Measurements from ENCODE around the gene REXO2. TPM values are rescaled to one million over a fixed set of nuclear protein-coding genes. Genes with fewer than 3 reads are reported as not detected.
A peak's percentile ranks its signal among the peaks of the same experiment; 100 is the strongest.

REXO2 gene
- total RNA-seq, 1 experiment from 2014 or later = 72.5 TPM

DNA sequence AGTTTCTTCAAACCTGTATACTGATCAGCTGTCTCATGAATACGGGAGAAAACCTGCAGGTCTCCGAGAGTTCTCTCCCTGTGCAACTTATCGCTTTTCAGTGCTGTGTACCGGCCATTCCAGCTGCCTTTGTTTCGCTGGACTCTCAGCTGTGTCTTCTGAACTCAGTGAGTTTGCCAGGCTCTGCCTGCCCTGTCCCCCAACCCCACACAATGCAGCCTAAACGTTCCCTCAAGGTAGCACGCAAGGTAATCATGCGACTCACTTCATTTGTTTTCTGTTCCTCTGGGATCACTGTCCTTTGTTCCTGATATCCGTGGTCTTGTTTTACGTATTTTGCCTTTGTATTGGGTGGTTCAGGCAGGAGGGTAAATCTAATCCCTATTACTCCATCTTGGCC is 25.3 kb upstream of the REXO2 start (continued):
- TF ChIP-seq POLR2AphosphoS5 (IDR thresholded peaks at IDR 0.05; ENCODE audit: low read depth, low read length) = no peak
- TF ChIP-seq FOSL1 (IDR thresholded peaks at IDR 0.05; ENCODE audit: low read depth) = no peak

DNA sequence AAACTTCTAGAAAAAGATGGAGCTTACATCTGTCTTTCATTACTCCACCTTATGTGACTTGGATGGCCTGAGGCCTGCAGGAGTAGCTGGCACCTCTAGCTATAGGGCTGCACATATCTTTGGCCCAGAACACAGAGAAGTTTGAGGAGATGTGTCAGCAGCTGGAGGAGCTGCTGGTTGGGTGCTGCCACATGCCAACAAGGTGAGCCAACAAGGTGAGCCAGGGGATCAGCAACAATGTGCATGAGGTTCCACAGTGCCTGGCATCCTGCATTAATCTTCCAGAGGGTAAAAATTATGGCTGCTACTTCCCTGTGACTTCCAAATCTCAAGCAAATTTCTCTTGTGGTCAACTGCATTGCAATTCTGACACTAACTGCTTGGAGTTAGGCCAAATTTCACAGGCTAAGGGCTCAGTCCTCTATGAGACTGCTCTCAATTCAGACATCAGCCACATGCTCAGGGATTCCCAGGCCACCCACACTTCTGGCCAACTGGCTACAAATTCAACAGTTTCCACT is 22.8 kb upstream of the REXO2 start:
- H3K27me3 ChIP-seq (ENCODE audit: insufficient read depth, low read length) = no peaks in the 10 kb centered on the region
- no peaks in the 10 kb centered on the region for H3K9me3 ChIP-seq (ENCODE audit: control insufficient read depth in 1 of 2, insufficient read depth in 1 of 2, low read depth in 1 of 2, low read length in 2 of 2)
- peak; percentile 59; the same call in 1 of the 2 replicates for ATAC-seq
- H2AFZ ChIP-seq (ENCODE audit: low read depth, low read length, poor library complexity, severe bottlenecking) = no peak overlapping the region
- peak overlapping the region; percentile 13; the same call in 1 of the 2 replicates for H3K4me2 ChIP-seq (ENCODE audit: low read length)
- TF ChIP-seq, protein P1, sequence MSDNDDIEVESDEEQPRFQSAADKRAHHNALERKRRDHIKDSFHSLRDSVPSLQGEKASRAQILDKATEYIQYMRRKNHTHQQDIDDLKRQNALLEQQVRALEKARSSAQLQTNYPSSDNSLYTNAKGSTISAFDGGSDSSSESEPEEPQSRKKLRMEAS (IDR thresholded peaks at IDR 0.05) = peak; percentile 37; the same call in 1 of the 2 replicates
- no peak for TF ChIP-seq POLR2A (IDR thresholded peaks at IDR 0.05; ENCODE audit: borderline replicate concordance, extremely low read depth, insufficient read depth, insufficient read length)
- intact Hi-C loops (cut with micrococcal nuclease) = no loop called here
- H3K9me2 ChIP-seq (ENCODE audit: insufficient read depth) = no peaks in the 10 kb centered on the region
- no peak overlapping the region for H3K4me3 ChIP-seq (replicated peaks in 1 of 2; ENCODE audit: low read depth in 1 of 2, low read length in 2 of 2)
- no peak overlapping the region for H3K27ac ChIP-seq (ENCODE audit: low read depth, low read length)
- no peak overlapping the region for H3K9ac ChIP-seq (ENCODE audit: low read length)
- H3K4me1 ChIP-seq (ENCODE audit: control insufficient read depth in 1 of 2, insufficient read depth in 2 of 2, low read length in 2 of 2) = peaks cover 0 to 13% of the 10 kb centered on the region in 2 experiments; a peak in 2 of 4 replicates
- no peak for DNase-seq (ENCODE audit: low read depth, low spot score)
- RAD21 ChIA-PET (ENCODE audit: low non-redundant PET in 1 of 2, low total read pairs in 2 of 2, uncharacterized antibody in 2 of 2, unreplicated experiment in 2 of 2) = no interaction called here
- CTCF ChIA-PET = no interaction called here
- H3K79me2 ChIP-seq (ENCODE audit: insufficient read depth, low read length) = no peaks in the 10 kb centered on the region
- no TSS peak for BruUV-seq (replicated peaks)
- H4K20me1 ChIP-seq (ENCODE audit: insufficient read depth) = no peaks in the 10 kb centered on the region; the same call in 1 of the 2 replicates
- POLR2A ChIA-PET = no interaction called here
- H3K36me3 ChIP-seq (ENCODE audit: control insufficient read depth in 1 of 2, insufficient read depth in 2 of 2, low read length in 2 of 2) = no peaks in the 10 kb centered on the region

DNA sequence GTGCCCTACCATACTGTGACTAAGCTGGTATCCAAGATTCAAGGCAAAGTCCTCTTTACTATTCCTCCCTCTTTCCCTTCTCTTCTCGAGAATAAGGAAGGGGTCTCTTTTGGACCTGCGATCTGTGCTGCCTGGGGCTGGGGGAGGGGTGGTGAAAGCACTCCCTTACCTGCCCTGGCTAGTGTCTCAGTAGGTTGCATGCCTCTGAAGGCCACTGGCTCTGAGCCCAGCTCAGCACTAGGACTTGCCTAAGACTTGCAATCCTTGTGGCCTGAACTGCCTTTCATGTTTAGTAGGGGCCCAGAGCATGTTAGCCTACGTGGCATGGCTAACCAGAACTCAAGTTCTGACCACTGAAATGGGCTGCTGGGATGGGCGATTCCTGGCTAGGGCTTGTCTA is 13.0 kb upstream of the REXO2 start:
- Histone ChIP-seq H3K36me3 (ENCODE audit: control insufficient read depth in 1 of 2, insufficient read depth in 2 of 2, low read length in 2 of 2) (no peaks in the 10 kb centered on the region), H3K9me3 (ENCODE audit: control insufficient read depth in 1 of 2, insufficient read depth in 1 of 2, low read depth in 1 of 2, low read length in 2 of 2) (no peaks in the 10 kb centered on the region), H2AFZ (ENCODE audit: low read depth, low read length, poor library complexity, severe bottlenecking) (no peak overlapping the region), H3K27me3 (ENCODE audit: insufficient read depth, low read length) (no peaks in the 10 kb centered on the region), H4K20me1 (ENCODE audit: insufficient read depth) (no peaks in the 10 kb centered on the region), H3K4me2 (ENCODE audit: low read length) (no peak overlapping the region), H3K27ac (ENCODE audit: low read depth, low read length) (no peak overlapping the region), H3K4me3 (replicated peaks in 1 of 2; ENCODE audit: low read depth in 1 of 2, low read length in 2 of 2) (no peak overlapping the region), H3K4me1 (ENCODE audit: control insufficient read depth in 1 of 2, insufficient read depth in 2 of 2, low read length in 2 of 2) (no peaks in the 10 kb centered on the region), H3K79me2 (ENCODE audit: insufficient read depth, low read length) (no peaks in the 10 kb centered on the region), H3K9me2 (ENCODE audit: insufficient read depth) (no peaks in the 10 kb centered on the region), H3K9ac (ENCODE audit: low read length) (no peak overlapping the region)
- ATAC-seq (no peak), DNase-seq (ENCODE audit: low read depth, low spot score) (no peak)
- CTCF ChIA-PET = no interaction called here
- POLR2A ChIA-PET = no interaction called here
- RAD21 ChIA-PET (ENCODE audit: low non-redundant PET in 1 of 2, low total read pairs in 2 of 2, uncharacterized antibody in 2 of 2, unreplicated experiment in 2 of 2) = no interaction called here
- intact Hi-C loops (cut with micrococcal nuclease) = no loop called here
- no TSS peak for BruUV-seq (replicated peaks)
- TF ChIP-seq YY1 (IDR thresholded peaks at IDR 0.05; ENCODE audit: extremely low read depth, insufficient replicate concordance, low read depth, low read length) (no peak), ELF1 (IDR thresholded peaks at IDR 0.05; ENCODE audit: borderline replicate concordance, low read depth) (no peak), EGR1 (IDR thresholded peaks at IDR 0.05; ENCODE audit: low read depth) (no peak), POLR2A (IDR thresholded peaks at IDR 0.05; ENCODE audit: borderline replicate concordance, extremely low read depth, insufficient read depth, insufficient read length) (no peak)
- TF ChIP-seq, protein P2, sequence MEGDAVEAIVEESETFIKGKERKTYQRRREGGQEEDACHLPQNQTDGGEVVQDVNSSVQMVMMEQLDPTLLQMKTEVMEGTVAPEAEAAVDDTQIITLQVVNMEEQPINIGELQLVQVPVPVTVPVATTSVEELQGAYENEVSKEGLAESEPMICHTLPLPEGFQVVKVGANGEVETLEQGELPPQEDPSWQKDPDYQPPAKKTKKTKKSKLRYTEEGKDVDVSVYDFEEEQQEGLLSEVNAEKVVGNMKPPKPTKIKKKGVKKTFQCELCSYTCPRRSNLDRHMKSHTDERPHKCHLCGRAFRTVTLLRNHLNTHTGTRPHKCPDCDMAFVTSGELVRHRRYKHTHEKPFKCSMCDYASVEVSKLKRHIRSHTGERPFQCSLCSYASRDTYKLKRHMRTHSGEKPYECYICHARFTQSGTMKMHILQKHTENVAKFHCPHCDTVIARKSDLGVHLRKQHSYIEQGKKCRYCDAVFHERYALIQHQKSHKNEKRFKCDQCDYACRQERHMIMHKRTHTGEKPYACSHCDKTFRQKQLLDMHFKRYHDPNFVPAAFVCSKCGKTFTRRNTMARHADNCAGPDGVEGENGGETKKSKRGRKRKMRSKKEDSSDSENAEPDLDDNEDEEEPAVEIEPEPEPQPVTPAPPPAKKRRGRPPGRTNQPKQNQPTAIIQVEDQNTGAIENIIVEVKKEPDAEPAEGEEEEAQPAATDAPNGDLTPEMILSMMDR (IDR thresholded peaks at IDR 0.05 in 2 of 3, conservative IDR thresholded peaks at IDR 0.05 in 1 of 3; ENCODE audit: borderline replicate concordance in 1 of 3, insufficient read depth in 1 of 3, low read depth in 2 of 3, low read length in 2 of 3) = no peak
- TF ChIP-seq, protein P3, sequence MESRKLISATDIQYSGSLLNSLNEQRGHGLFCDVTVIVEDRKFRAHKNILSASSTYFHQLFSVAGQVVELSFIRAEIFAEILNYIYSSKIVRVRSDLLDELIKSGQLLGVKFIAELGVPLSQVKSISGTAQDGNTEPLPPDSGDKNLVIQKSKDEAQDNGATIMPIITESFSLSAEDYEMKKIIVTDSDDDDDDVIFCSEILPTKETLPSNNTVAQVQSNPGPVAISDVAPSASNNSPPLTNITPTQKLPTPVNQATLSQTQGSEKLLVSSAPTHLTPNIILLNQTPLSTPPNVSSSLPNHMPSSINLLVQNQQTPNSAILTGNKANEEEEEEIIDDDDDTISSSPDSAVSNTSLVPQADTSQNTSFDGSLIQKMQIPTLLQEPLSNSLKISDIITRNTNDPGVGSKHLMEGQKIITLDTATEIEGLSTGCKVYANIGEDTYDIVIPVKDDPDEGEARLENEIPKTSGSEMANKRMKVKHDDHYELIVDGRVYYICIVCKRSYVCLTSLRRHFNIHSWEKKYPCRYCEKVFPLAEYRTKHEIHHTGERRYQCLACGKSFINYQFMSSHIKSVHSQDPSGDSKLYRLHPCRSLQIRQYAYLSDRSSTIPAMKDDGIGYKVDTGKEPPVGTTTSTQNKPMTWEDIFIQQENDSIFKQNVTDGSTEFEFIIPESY (IDR thresholded peaks at IDR 0.05; ENCODE audit: extremely low read depth, insufficient replicate concordance, low read length) = no peak

Data from HCT116 (cell line).